ENCODE data around the gene ABRAXAS1.

- no peak for TF ChIP-seq POLR2A (IDR thresholded peaks at IDR 0.05)
- TF ChIP-seq CTCF (IDR thresholded peaks at IDR 0.05 in 4 of 5, conservative IDR thresholded peaks at IDR 0.05 in 1 of 5): no peak
Observed at GRCh38 chr4:83503974-83504373, 19.1 kb upstream of the ABRAXAS1 start.
